Tibial nerve (tissue), 4 donors: Measurements from ENCODE around the gene CNDP1.

Experiments used
- CTCF ChIP-seq, 5 experiments: fragments of 200-600 bp in 3 of 5; fragments of 450-650 bp in 2 of 5; sonication (generic) in 3 of 5; IDR thresholded peaks; one replicate each; pipeline ENCODE4 v1.5.1; 2016 to 2019; ENCODE audit warnings: antibody characterized with exemption in 5 of 5, mild to moderate bottlenecking in 3 of 5, moderate library complexity in 2 of 5
- EP300 ChIP-seq, 2 donors: sonication (generic); formaldehyde crosslinking; IDR thresholded peaks; one replicate each; pipeline ENCODE4 v1.6.1; 2017; ENCODE audit warnings: antibody characterized with exemption in 2 of 2, mild to moderate bottlenecking in 1 of 2
- POLR2A ChIP-seq, 2 donors: fragments of 450-650 bp; IDR thresholded peaks; one replicate each; pipeline ENCODE4 v1.6.1; 2017; ENCODE audit warnings: antibody characterized with exemption in 2 of 2, mild to moderate bottlenecking in 2 of 2, moderate library complexity in 2 of 2

DNA sequence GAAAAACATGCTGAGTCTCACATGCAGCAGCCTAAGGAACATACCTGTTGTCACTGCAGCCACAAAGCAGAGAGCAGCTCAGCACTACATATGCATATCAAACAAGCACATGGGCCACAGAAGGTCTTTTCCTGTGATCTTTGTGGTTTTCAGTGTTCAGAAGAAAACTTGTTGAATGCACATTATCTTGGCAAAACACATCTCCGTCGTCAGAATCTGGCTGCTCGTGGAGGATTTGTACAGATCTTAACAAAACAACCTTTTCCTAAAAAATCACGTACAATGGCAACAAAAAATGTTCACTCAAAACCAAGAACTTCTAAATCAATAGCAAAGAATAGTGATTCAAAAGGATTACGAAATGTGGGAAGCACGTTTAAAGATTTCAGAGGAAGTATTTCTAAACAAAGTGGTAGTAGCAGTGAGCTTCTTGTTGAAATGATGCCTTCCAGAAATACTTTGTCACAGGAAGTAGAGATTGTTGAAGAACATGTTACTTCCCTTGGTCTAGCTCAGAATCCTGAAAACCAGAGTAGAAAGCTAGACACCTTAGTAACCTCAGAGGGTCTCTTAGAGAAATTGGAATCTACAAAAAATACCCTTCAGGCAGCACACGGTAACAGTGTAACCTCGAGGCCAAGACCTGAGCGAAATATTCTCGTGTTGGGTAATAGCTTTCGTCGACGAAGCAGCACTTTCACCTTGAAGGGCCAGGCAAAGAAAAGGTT is 97.5 kb downstream of the CNDP1 start:
- TF ChIP-seq CTCF (IDR thresholded peaks at IDR 0.05) (no peak), POLR2A (IDR thresholded peaks at IDR 0.05) (no peak), EP300 (IDR thresholded peaks at IDR 0.05) (no peak)
